Measurements from ENCODE around the gene HDAC4. TPM values are rescaled to one million over a fixed set of nuclear protein-coding genes. Genes with fewer than 3 reads are reported as not detected.

Gene HDAC4
- total RNA-seq, 1 donor from 2014 or later: 20.4 TPM

DNA sequence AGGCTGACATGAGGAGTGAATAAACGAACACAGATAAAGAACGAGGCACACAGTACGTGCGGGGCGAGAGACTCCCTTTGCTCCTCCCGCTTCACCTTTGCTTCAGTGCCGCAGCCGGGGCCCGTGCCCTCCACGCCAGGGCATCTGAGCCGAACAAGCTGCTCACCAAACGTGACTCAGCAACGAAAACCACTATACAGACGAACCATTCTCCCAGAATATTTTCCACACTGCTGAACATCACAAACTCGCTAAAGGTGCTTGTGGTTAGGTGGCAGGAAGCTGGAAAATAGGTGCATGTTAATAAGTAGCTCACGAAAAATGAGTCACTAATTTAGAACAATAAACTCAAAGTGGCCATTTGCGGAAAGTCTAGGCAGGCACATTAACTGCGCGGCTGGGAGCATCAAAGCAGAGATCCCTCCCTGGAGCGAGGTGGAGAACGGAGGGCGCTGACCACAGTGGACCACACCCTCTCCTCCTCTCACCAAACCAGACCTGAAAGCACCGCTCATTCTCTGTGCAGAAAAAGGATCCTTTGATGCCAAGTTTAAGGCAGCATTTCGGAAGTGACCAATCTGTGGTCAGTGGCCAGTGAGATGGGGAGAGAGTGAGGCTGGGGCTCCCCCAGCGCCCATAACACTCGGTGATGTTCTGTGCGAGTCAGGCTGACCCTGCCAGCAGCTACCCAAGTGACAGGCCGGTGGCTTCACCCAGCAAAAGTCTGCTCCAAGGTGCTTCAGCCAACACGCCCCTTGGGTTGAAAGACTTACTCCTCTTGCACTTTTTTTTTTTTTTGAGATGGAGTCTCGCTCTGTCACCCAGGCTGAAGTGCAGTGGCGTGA is 153.2 kb downstream of the HDAC4 start:
- no peak for FAIRE-seq
- DNase-seq (ENCODE audit: low spot score in 2 of 2): no peak

DNA sequence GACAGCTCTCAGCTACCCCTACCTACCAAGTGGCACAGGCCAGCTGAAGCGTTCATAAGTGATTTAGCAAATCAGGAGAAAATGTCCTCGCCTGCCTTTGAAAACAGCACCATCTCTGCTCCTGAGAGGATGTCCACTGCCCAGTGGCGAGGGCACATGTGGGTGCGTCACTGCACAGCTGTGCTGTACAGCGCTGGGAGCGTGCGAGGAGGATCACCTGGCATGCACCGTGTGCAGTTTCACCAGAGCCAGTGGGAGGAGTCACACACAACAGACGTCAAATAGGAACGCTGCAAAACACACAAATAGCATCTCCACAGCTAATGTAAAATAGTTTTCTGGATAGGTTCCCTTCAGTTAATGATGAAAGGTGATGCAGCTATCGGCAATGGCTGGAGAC is 154.1 kb downstream of the HDAC4 start:
- FAIRE-seq: no peak
- DNase-seq (ENCODE audit: low spot score in 2 of 2): no peak

DNA sequence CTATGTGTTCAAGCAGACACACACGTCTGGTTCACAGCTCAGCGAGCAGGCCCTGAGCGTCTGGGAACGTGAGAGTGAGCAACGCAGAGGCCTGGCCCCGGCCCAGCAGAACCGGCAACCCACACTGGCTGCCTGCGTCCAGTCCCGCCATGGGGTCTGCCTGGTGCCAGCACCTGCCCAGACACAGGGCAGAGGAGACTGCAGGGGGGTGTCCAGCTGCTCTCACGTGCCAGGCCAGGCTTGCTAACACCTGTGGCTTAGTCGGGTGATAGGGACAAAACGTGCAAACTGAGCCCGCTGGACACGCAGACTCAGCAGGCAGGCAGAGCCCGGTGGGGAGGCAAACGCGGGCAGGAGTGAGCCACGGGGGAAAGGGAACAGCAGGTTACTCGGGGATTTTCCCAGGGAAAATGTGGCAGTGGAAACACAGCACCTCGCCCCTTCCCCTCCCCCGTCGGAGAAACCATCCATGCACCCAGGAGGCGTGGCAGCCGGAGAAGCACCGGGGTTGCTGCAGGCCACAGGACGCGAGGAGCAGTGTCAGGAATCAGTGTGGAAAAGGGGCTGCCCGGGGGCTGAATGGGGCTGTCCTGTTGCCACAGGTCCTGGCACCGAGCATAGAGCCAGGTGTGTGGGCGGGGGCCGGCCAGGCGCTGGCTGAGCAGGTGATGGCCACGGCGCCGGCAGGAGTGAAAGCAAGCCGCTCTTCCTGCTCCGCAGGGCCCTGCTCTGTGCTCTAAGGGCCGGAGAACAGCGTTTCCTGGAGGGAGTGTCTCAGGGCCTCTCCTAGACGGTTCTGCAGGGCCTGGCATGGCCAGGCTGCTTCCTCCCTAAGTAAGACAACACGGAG is 154.7 kb downstream of the HDAC4 start:
- FAIRE-seq: no peak
- DNase-seq (ENCODE audit: low spot score in 2 of 2): no peak

DNA sequence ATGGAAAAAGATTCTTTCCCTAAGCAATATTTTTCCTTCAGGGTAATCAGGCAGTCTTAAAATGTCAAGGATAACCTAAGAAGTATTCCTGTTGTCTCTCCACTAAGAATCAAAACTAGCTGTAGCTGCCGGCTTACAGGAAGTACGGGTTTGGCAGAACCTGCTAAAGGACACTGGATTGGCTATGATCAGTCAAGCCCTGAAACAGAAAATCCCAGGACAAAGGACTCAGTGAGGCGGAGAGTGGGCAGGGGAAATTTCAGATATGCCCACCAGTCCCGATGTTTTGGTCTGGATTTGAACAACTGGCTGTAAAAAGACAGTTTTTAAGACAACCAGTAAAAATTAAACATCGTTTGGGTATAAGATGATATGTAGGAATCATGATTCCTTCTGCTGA is 155.7 kb downstream of the HDAC4 start:
- DNase-seq (ENCODE audit: low spot score in 2 of 2) (no peak), FAIRE-seq (no peak)

DNA sequence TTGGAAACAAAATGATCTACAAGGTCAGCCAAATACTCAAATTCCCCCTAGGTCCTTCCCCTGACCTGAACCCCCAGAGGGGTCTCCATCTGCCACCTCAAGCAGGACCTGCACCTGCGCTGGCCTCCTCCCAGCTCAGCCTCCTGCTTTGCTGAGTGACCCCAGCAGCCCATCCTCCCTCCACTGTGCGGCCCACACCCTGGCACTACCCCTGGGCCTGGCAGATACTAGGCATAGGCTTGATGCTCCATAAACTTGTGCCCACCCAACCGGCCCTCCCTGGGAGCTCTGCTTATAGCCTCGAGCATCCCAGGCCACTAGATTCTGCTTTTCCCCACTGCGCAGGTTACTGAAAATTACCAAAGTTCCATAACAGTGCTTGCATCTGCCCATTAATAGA is 156.2 kb downstream of the HDAC4 start:
- FAIRE-seq (no peak), DNase-seq (ENCODE audit: low spot score in 2 of 2) (no peak)

DNA sequence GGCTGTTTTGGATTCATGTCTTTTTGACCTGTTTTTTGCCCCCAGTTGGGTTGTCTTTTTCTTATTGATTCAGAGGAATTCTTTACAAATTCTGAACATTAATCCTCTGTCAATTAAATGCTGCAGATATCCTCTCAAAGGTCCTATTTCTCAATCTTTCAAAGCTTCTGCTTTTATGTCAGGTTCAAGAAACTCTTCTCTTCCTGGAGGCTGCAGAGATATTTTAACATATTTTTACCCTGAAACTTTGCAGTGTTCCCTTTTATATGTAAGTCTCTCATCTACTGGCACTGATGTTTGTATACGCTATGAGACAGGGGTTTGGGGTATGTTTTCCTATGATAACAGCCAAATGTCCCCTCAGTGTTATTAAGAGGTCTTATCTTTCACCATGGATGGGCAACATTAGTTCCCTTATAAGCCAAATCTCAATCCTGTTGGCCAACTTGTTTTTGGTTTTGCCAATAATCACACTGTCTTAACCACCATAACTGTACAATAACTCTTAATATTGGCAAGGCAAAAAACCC is 159.3 kb downstream of the HDAC4 start:
- no peak for FAIRE-seq

DNA sequence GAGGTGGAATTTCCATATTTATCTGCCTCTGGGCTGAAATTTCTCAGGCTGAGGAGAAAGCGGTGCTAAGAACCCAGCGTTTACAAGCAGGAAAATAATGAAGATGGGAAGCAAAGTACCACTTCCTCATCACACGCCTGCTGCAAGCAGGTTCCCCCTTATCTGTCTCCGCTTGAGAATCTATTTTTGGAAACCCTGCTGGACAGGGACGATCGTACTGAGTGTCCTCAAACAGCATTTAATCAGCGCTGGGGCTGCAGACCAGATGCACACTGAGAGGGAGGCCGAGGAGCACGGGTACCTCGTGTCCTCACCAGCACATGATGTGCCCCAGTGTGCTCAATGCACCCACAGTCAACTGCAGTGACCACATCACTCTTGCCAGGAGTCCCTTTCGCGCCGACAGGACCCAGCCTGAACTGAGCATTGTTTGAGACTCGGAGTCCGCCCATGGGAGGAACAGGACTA is 160.4 kb downstream of the HDAC4 start:
- FAIRE-seq: no peak
- DNase-seq (ENCODE audit: low spot score in 2 of 2): no peak

More for the DNA sequence above, 159.3 kb downstream of the HDAC4 start:
- DNase-seq (ENCODE audit: low spot score in 2 of 2): no peak

DNA sequence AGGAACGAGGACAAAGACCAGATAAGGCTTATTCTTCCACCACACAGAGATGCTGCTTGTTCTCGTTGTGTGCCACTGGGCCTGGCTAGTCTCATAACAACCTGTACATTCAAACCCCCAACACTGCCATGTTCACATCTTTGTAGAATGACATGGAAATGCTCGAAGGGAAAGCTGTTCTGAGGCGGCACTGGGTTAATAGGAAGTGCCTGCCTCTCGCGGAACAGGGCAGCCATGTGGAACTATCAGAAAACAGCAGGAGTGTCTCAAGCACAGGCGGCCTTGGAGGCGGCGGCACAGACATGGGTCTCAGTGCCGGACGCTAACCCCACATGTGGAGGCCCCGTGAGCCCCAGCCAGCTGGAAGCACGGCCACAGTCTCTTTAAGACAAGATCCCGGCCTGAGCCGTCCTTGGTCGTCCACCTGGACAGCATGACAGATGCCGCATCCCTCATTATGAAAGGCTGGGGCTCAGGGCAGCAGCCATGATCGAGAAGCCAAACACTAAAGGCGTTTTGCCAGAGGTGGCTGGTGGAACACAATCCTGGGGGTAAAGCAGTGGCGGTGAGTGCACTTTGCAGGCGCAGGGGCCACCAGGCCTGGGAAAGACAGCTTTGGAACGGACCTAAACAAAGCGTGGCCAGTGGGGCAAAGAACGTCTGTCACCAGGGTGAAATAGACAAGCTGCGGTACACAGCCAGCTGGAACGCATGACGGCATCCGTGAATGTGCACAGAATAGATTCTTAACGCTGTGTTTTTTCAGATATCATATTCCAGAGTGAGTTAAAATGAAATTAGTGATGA is 161.0 kb downstream of the HDAC4 start:
- no peak for FAIRE-seq
- DNase-seq (ENCODE audit: low spot score in 2 of 2): no peak

DNA sequence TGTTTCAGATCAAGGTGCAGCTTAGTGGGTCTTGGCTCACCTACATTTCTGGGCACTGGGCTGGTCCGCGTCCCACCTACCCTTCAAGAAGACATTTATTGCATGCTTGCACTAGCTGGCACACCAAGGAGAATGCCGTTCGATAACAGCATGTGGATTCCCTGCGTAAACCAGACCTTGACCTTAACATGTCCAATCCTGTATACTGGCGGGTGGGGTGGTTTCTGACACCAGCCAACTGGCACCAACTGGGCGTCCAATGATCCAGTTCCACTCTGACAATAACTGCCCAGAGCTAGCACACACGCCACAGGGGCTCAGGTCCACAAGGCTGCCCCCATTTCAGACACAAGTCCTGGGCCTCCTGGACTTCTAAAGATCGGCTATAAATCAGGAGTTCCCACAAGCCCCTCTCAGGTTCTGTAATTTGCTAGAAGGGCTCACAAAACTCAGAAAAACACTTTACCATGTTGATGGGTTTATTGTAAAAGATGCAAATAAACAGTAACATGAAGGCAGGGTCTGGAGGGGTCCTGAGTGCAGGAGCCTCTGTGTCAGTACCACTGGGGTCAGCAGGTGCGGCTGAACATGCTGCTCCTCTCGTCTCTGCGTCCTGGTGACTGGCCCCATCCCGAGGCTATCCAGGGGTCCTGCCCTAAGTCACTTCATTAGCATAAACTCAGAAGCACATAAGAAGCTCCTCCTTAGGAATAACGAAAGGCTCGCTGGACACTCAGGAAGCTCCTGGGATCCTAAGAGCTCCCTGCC is 161.8 kb downstream of the HDAC4 start:
- DNase-seq (ENCODE audit: low spot score in 2 of 2) (no peak), FAIRE-seq (no peak)

DNA sequence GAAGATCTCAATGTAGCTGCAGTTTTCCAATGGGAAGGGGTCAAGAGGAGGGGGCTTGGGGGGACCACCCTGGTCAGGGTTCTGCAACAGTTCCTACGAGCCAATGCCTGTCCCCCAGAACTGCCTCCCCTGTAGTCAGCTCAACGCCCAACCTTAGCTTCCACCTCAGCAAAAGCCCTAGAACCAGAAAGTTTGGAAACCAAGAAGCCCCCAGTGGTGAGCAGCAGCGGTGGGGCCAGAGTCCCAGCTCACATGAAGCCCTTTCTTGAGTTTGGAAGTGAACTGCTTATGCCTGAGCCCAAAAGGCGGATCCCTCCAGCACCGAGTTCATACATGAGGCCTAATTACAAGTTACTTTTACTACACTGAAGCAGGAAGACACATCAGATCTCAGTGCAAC is 162.4 kb downstream of the HDAC4 start:
- FAIRE-seq (no peak), DNase-seq (ENCODE audit: low spot score in 2 of 2) (no peak)

DNA sequence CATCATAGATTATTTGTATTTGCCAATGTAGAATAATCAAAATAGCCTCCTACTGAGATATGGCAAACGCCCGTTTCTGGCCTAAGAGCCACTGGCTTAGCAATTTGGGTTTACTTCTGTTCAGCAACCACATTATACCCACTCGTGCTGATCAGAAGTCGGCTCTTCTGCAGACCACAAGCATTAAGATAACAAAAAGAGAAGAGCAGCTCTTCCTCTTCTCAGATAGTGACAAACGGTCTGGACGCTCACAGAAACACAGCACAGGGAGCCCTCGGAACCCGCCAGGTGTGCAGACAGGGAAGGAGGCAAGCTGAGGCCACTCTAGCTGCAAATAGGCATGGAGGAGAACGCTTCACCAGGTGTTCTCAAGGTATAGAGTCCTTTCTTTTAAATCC is 164.0 kb downstream of the HDAC4 start:
- no peak for FAIRE-seq
- DNase-seq (ENCODE audit: low spot score in 2 of 2): no peak

DNA sequence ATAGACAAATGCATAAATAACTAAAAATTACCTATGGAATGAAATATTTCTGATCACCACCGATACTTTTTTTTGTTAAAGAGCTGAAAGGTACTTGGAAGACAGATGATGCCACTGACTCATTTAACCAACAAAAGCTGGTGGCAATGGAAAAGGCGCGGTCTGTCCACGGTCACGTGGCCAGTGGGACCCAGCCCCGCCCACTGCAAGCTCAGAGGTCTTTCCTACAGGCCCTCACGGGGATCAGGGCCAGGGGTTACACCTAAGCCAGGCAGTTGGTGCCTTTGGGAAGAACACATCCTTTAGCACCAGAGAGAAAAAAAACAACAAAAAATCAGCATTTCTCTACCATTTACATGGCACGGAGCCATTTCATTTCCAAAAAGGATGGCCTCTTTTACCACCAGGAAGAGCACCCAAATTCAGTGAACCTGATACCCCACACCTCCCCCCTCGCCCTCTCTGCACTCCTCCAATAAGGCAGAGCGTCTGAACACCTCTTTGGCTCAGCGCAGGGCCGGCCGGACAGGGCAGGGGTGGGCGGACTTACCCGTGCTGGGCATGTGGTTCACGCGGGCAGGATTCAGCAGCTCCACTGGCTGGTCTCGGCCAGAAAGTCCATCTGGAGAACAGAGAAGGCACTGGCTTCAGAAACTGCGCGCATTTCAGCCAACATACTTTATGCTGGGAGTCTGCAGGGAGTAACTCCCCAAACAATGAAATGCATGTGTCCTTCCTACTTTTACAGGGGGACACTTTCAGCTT is 164.6 kb downstream of the HDAC4 start:
- FAIRE-seq (no peak), DNase-seq (ENCODE audit: low spot score in 2 of 2) (no peak)

DNA sequence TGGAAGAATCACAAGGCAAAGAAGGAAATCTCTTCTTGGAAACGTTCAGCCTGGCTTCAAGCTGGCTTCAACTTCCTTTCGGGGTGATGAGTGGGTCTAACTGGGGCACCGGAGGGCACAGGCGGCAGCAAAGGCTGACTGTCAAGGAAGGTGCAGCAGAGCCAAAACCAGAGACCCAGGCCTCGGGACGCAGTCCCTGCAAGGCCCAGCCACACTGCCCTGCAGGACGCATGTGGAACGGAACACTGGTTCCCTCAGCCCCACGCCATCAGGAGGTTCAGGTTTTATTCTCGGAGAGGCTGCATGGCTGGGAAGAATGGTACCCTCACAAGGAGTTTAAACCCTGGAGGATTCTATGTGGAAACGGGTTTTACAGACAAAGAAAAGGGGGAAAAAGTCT is 165.5 kb downstream of the HDAC4 start:
- FAIRE-seq (no peak), DNase-seq (ENCODE audit: low spot score in 2 of 2) (no peak)

DNA sequence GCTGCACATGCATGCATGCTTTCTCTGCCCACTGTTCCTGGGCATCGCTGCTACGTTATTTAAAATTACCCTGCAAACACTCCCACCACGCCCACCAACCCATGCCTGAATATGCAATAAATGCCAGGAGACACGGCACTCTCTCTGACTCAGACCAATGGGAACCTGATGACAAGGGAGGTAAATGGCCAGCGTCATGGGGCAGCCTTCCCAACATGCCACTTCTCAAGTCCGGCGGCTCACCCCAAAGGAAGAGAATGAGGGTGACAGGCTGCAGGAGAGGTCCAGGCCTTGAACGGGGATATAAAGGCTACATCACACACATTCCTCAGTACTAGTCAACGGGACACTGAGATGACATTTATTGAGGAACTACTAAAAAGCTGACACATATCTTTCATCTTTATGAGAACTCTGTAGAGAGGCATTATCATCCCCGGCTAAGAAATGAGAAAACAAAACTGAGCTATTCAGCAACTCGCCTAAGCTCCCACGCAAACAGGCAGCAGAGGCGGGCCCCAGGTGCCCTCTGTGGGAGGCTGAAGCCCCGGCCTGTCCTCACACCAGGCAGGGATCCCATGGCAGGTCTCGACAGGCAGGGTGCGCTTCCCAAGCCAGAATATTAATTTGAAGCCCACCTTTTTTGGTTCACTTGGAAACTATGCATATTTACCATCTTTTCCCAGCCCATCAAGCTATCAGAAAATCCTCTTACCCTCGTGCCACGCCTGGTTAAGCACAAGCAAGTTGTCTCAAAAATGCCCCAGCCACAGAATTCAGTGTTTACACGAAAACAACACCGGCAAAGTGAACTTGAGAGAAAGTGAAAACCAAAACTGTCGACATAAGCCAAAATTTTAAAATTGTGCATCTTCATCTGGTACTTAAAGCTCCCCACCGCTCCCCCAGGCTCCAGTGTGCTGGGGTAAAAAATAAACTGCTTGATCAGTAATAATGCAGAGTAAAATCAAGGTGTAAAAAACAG is 166.3 kb downstream of the HDAC4 start:
- DNase-seq (ENCODE audit: low spot score in 2 of 2) (no peak), FAIRE-seq (no peak)

DNA sequence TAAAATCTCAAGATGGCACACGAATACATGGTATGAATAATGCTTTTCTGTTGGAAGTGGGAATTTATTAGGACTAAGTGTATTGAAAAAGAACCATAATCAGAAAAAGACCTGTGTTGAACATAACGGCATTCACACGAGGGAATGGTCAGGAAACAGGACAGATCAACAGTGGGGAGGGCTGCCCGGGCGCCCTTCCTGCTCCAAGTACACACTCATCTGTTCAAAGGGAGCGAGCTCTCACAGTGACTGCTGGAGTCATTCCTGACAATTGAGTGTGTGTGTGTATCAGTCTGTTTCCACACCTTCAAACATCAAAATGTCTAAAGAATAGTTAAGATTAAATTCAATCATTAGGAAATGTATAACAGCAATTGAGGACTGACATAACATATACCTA is 167.2 kb downstream of the HDAC4 start:
- DNase-seq (ENCODE audit: low spot score in 2 of 2): no peak
- FAIRE-seq: no peak

DNA sequence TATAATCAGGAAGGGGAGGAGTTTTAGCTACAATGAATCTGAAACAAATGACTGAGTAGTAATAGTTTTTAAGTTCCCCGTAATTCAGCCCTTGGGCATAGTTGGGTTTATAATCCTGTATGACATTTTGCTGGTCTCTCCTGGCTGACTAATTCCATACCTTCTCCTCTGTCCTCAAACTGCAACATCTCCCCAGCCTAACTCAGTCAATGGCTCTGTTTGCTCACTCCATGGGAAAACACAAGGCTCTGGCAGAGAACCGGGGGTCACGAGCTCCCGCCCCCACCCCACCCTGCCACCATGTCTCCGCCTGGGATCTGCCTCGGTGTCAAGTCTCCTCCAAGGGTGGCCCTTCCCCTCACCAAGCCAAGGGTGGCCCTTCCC is 168.6 kb downstream of the HDAC4 start:
- DNase-seq (ENCODE audit: low spot score in 2 of 2) (no peak), FAIRE-seq (no peak)

DNA sequence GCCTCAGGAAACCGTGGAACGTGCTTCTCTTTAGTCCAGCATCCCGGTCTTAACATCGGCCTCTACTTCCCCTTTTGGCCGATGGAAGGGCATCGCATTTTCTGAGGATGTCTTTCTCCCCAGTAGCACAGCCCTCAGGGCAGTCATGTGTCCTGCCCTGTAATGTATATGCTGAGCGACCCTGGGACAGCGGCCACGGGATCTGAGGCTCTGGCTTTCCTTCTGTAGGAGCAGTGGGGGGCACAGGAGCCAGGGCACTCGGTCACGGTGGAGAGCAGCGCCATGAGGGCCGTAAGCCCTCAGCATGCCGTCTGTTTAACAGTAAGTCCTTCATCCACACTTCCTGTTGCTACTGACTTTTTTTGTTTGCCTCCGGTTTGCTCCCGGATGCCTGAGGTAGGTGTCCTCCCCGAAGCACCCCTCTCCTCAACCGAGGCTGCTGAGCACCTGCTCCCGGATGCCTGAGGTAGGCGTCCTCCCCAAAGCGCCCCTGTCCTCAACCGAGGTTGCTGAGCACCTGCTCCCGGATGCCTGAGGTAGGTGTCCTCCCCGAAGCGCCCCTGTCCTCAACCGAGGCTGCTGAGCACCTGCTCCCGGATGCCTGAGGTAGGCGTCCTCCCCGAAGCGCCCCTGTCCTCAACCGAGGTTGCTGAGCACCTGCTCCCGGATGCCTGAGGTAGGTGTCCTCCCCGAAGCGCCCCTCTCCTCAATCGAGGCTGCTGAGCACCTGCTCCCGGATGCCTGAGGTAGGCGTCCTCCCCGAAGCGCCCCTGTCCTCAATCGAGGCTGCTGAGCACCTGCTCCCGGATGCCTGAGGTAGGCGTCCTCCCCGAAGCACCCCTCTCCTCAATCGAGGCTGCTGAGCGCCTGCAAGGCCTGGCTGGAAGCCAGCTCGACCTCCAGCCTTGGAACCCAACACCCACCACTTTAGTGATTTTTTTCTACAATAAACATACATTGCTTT is 169.3 kb downstream of the HDAC4 start:
- FAIRE-seq: no peak
- DNase-seq (ENCODE audit: low spot score in 2 of 2): no peak
